OCI-LY3 (cell line): ENCODE measurements around the gene RPL31.

Experiments used
- H2AFZ ChIP-seq: fragments of 200-600, 300-600 bp; shearing (Covaris generic); 2 replicates; pipeline ENCODE4 v1.6.0; 2014; ENCODE audit warnings: antibody characterized with exemption, low read depth, low read length
- H3K27ac ChIP-seq: fragments of 200-600, 300-600 bp; sonication (generic); 2 replicates; pipeline ENCODE4 v1.5.1; 2014; ENCODE audit warnings: mild to moderate bottlenecking, low read length, moderate library complexity, mixed read lengths
- H3K27me3 ChIP-seq: fragments of 200-600, 300-600 bp; sonication (generic); 2 replicates; pipeline ENCODE4 v1.6.1; 2014; ENCODE audit warnings: low read depth, low read length, mixed read lengths
- H3K36me3 ChIP-seq: fragments of 200-600, 300-600 bp; sonication (generic); replicated peaks from 2 replicates; pipeline ENCODE3; 2014; ENCODE audit warnings: low read depth, low read length, mixed read lengths
- H3K4me1 ChIP-seq: fragments of 300-600, 200-600 bp; sonication (generic); 2 replicates; pipeline ENCODE4 v1.6.1; 2014; ENCODE audit warnings: low read length, mixed read lengths
- H3K4me2 ChIP-seq: fragments of 200-600, 300-600 bp; sonication (generic); 2 replicates; pipeline ENCODE4 v1.6.1; 2014; ENCODE audit warnings: low read length, mixed read lengths
- H3K4me3 ChIP-seq: fragments of 300-600, 200-600 bp; sonication (generic); 2 replicates; pipeline ENCODE4 v1.5.1; 2014; ENCODE audit warnings: antibody characterized with exemption, mild to moderate bottlenecking, low read length, moderate library complexity
- H3K79me2 ChIP-seq: fragments of 300-600, 200-600 bp; shearing (Covaris generic); 2 replicates; pipeline ENCODE4 v1.6.1; 2014; ENCODE audit warnings: mild to moderate bottlenecking, low read length, mixed read lengths
- H3K9ac ChIP-seq: fragments of 300-600, 200-600 bp; shearing (Covaris generic); 2 replicates; pipeline ENCODE4 v1.6.0; 2014; ENCODE audit warnings: mild to moderate bottlenecking, low read length, moderate library complexity
- H3K9me3 ChIP-seq: fragments of 200-600, 300-600 bp; shearing (Covaris generic); 2 replicates; pipeline ENCODE4 v1.6.1; 2014; ENCODE audit warnings: low read length, mixed read lengths; ENCODE audit not compliant: insufficient read depth
- H4K20me1 ChIP-seq: fragments of 200-600, 300-600 bp; sonication (generic); 2 replicates; pipeline ENCODE4 v1.6.1; 2016; ENCODE audit warnings: low read length, mixed read lengths; ENCODE audit not compliant: insufficient read depth
- EZH2phosphoT487 ChIP-seq: fragments of 200-600 bp; shearing (Covaris generic); IDR thresholded peaks from 2 replicates; pipeline ENCODE4 v1.6.1; 2018; ENCODE audit warnings: antibody characterized with exemption, mixed run types, low read depth
- TF ChIP-seq, protein P1 (sequence below): fragments of 200-600, 300-600 bp; sonication (generic); IDR thresholded peaks from 2 replicates; pipeline ENCODE4 v1.5.1; 2014; ENCODE audit warnings: antibody characterized with exemption, low read length, low read depth

The RPL31 gene

DNA sequence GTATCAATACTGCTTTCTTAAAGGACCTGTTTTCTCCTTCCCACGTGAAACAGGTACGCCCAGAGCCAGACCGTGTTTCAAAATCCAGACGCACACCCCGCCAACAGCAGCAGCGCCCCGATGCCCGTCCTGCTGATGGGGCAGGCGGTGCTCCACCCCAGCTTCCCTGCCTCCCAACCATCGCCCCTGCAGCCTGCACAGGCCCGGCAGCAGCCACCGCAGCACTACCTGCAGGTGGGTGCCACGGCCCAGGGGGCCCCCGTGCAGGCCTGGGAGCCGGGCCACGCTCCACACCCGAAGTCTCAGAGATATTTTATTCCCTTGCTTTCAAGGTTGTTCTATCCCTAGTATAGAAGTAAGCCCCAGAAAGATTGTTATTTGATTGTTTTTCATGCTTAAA, 8.8 kb upstream of the RPL31 start:
- Histone ChIP-seq H3K27ac (no peak overlapping the region), H4K20me1 (no peaks in the 10 kb centered on the region), H3K79me2 (no peaks in the 10 kb centered on the region), H3K9ac (no peak overlapping the region), H3K4me2 (no peak overlapping the region), H3K9me3 (no peaks in the 10 kb centered on the region), H3K4me1 (peaks cover 9% of the 10 kb centered on the region; the same call in 1 of the 2 replicates), H2AFZ (no peak overlapping the region), H3K4me3 (no peak overlapping the region), H3K27me3 (no peaks in the 10 kb centered on the region), H3K36me3 (no peaks in the 10 kb centered on the region)
- no peak for TF ChIP-seq EZH2phosphoT487
- TF ChIP-seq, protein P1, sequence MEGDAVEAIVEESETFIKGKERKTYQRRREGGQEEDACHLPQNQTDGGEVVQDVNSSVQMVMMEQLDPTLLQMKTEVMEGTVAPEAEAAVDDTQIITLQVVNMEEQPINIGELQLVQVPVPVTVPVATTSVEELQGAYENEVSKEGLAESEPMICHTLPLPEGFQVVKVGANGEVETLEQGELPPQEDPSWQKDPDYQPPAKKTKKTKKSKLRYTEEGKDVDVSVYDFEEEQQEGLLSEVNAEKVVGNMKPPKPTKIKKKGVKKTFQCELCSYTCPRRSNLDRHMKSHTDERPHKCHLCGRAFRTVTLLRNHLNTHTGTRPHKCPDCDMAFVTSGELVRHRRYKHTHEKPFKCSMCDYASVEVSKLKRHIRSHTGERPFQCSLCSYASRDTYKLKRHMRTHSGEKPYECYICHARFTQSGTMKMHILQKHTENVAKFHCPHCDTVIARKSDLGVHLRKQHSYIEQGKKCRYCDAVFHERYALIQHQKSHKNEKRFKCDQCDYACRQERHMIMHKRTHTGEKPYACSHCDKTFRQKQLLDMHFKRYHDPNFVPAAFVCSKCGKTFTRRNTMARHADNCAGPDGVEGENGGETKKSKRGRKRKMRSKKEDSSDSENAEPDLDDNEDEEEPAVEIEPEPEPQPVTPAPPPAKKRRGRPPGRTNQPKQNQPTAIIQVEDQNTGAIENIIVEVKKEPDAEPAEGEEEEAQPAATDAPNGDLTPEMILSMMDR, result no peak

DNA sequence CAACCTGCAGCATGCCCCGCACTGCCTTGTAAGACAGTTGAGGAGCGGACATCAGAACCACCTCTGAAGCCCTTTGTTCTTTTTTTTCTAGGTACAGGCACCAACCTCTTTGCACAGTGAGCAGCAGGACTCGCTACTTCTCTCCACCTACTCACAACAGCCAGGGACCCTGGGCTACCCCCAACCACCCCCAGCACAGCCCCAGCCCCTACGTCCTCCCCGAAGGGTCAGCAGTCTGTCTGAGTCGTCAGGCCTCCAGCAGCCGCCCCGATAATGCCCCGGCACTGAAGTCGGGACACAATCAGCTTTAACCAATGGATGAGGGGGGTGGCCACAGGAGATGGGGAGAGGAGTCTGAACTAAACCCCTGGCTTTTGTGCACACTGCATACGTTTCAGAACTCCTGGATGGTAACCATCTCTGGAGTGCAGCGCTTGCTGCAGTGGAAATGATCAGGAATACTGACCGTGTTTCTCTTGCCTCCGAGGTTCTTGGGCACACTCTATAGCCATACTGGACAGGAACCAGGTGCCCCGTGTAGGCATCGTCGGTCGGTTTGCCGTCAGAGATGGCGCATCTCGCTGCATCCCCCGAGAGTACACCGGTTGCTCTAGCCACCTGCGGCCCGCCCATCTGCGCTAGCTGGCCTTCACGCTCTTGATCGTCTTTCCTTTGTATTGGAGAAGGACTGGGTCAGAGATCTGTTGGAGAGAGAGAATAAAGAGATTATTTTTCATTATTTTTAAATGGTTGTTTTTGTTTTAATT, 6.6 kb upstream of the RPL31 start:
- Histone ChIP-seq H4K20me1 (no peaks in the 10 kb centered on the region), H3K9ac (no peak overlapping the region), H3K27ac (no peak overlapping the region), H3K9me3 (no peaks in the 10 kb centered on the region), H3K27me3 (no peaks in the 10 kb centered on the region), H3K4me1 (peaks cover 3% of the 10 kb centered on the region; the same call in 1 of the 2 replicates), H3K79me2 (no peaks in the 10 kb centered on the region), H2AFZ (no peak overlapping the region), H3K4me2 (no peak overlapping the region), H3K36me3 (no peaks in the 10 kb centered on the region), H3K4me3 (no peak overlapping the region)
- TF ChIP-seq, protein P1, result no peak
- no peak for TF ChIP-seq EZH2phosphoT487

DNA sequence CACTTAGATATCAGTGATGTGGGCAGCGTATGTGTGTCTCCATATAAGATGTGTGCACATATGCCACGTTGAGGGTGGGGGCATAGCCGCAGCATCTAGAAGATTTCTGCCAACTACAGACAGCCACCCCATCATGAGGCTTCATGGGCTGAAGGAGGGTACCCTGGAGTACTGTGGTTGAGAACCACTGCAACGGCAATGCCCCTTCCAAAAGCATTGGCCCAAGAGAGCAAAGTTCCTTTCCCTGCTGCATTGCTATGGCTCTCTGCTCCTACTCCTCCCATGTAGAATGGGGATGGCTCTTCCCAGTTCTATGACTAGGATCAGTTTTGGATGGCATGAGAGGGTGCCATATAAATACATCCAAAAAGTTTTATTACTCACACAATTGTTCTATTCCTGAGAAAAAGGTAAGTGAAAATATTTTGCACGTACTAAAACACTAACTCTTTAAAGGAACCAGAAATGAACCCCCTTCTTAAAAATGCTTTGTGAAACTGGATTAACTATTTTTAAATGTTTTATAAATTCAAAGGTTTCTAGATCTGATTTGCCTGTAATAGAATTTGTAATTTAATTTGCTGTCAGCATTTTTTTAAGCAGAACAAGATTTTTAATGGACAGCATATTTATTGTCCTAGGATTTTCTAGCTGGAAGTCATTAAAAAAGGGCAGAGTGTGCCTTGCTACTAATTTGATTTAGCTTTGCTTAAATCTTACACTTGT, 4.4 kb upstream of the RPL31 start:
- H3K4me1 ChIP-seq, result peaks cover 5% of the 10 kb centered on the region
- H2AFZ ChIP-seq, result no peak overlapping the region
- H3K27me3 ChIP-seq, result no peaks in the 10 kb centered on the region
- peaks cover 3% of the 10 kb centered on the region for H3K36me3 ChIP-seq
- H3K9ac ChIP-seq, result no peak overlapping the region
- H3K4me3 ChIP-seq, result no peak overlapping the region
- H3K9me3 ChIP-seq, result no peaks in the 10 kb centered on the region
- no peak for TF ChIP-seq EZH2phosphoT487
- TF ChIP-seq, protein P1, result no peak
- no peak overlapping the region for H3K27ac ChIP-seq
- peaks cover under 1% of the 10 kb centered on the region; the same call in 1 of the 2 replicates for H4K20me1 ChIP-seq
- peaks cover 7% of the 10 kb centered on the region for H3K79me2 ChIP-seq
- H3K4me2 ChIP-seq, result no peak overlapping the region

DNA sequence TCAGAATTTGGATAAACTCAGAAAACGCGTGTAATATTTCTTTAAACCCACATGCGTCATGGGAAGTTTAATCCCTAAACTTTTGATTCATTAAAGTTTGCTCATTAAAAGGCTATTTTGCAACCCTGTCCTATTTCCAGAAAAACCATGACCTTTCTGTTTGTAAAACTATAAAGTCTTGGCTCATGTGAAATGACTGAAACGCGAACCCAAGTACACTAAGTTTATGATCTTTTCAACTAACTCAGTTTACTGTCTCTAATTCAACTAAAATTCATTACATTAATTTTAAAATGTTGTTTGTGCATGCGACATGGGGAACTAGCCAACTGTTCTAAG, 3.9 kb upstream of the RPL31 start:
- Histone ChIP-seq H3K4me1 (peaks cover 8% of the 10 kb centered on the region), H3K4me2 (no peak overlapping the region), H3K36me3 (peaks cover 8% of the 10 kb centered on the region), H2AFZ (no peak overlapping the region), H4K20me1 (peaks cover 6% of the 10 kb centered on the region), H3K9me3 (no peaks in the 10 kb centered on the region), H3K9ac (no peak overlapping the region), H3K4me3 (no peak overlapping the region), H3K27me3 (no peaks in the 10 kb centered on the region), H3K27ac (no peak overlapping the region), H3K79me2 (peaks cover 12% of the 10 kb centered on the region)
- no peak for TF ChIP-seq EZH2phosphoT487
- TF ChIP-seq, protein P1, result no peak
